DMS114 treated with DMSO at 0.1 percent for 48 hours (cell line): ENCODE measurements around the gene HOXA5.
A peak's percentile ranks its signal among the peaks of the same experiment; 100 is the strongest.

Experiments used
- DNase-seq: peaks from one replicate; lab custom pipeline; 2025; ENCODE audit not compliant: unreplicated experiment; lab: John Stamatoyannopoulos, UW

The HOXA5 gene

DNA sequence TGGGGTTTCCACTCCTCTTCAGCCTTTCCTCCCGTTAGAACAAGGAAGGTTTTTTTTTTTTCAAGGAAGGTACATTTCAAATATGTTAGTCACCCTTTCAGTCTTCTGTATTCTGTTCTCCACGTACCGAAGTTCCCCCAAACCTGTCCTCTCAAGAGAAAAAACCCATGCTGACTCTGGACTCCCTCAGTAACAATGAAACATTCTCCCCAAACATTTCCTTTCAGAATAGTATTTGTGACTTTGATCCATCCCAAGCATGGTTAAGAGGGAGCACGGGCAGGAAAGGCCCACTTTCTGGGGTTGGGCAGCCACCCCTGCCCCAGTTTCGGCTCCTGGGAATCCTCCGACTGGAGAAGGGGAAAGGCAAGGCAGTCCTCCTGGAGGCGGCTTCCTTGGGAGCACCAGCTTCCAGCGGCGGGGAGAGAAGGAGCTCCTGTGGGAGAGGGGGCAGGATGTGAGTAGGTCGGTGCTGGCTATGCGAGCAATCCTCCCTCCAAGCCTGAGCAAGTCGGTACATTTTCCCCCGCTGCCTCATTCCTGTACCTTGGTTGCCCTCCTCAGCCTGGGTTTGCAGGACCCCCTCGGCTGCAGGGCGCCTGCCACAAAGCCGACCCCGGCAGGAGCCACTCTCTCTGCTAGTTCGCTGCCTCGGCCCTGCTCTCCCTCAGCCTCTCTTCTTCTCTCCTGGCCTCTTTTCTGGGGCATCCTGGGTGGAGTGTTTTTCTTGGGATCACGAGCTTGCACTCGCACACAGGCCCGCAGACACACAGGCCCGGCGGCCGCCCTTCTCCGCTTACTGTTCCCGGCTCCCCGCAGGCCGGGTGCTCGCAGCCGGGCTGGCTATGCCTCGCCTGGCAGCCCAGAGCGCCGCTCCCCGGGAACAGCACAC is 45.5 kb downstream of the HOXA5 start:
- DNase-seq, result no peak

DNA sequence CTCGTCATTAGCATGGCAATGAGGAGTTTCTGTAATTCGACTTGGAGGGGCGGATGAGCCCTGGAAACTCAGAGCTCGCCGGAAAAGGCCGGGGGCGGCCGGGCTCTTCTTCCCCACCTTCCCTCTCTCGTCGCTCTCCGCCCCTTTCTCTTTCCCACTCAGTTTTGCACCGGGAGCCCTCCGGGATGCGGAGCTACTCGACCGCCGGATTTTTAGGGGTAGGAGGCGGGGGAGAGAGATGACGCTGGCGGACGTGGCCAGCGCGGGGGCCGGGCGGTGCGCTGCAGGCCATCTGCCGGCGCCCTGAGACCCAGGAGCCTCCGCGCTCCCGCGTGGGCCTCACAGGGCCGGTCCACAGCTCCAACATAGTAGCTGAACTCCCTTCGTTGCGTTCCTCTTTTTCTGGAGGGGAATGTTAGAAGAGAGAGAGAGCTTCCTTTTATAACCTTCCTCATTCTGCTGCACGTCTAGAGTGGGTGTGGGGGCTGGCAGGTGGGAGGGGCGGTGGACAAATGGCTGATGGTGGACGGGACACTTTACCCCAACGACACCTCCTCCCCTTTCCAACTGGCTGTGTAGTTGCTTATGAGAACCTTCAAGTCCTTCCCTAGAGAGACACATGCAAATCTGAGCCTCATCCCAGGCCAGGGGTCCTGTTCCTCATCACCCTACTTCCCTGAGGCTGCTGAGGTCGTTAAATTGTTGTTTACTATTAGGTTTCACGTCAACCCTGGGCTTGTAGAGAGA is 46.5 kb downstream of the HOXA5 start:
- DNase-seq, result no peak

DNA sequence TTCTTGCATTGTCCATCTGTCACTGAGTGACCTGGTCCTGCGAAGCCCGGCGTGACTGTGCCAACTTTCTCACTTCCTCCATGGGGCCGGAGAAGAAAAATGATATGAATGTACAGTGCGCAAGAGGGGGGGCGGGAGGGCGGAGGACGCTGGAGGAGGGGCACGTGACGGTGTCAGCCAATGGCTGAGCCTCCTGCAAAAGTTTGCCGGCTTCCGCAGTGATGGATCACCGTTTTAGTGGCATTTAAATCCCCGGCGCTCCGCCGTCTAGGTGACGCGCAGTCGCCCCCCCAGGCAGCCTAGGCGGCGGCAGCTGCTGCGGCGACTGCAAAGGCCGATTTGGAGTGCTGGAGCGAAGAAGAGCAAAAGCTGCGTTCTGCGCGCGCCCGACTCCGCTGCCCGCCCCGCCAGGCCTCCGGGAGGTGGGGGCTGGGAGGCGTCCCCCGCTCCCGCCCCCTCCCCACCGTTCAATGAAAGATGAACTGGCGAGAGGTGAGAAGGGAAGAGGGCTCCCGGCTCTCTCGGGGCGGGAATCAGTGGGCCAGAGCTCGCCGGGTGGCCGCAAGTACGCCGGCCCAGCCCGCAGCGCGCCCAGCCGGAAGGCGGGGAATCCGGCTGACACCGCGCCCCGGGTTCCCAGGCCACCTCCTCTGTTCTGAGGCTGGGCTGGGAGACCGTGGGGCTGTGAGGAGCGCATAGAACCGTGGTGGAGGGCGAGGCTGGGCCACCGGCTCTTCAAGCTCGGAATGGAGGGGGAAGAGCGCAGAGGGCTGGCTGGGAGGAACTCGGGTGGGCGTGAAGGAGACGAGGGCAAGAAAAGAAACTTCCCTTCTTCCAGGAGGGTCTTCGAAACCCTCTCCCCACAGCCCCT is 47.3 kb downstream of the HOXA5 start, which contains the start of gene HOXA1:
TSS of gene HOXA1 (minus strand) at position 104 of the 871 bp plus-strand sequence. CDS start at position 16, 88 bp downstream.
- DNase-seq, result peak; percentile 91

DNA sequence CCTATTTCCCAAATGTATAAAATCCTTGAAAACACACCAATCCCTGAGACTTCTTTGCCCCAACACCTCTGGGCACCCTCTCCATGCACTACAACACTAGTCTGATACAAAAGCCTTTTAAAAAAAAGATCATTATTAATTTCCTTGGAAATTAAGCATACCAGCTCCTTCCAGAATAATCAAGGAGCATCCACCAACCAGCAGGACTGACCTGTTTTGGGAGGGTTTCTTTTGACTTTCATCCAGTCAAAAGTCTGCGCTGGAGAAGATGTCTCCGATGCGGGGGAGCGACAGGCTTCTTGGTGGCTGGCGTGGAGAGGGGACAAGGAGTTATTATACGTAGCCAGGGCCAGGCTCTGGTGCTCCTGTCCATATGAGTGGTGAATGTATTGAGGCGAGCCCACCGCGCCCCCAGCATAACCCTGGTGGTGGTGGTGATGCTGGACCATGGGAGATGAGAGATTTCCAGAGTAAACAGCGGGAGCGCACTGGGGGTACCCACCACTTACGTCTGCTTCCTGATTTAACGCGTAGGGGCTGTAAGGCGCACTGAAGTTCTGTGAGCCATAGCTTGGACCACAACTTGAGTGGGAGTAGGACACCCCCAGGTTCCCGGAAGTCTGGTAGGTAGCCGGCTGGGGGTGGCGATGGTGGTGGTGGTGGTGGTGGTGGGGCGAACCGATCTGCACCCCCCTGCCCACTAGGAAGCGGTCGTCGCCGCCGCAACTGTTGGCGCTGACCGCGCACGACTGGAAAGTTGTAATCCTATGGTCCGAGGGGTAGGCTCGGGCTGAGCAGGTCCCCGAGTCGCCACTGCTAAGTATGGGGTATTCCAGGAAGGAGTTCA is 48.2 kb downstream of the HOXA5 start:
- DNase-seq, result no peak

DNA sequence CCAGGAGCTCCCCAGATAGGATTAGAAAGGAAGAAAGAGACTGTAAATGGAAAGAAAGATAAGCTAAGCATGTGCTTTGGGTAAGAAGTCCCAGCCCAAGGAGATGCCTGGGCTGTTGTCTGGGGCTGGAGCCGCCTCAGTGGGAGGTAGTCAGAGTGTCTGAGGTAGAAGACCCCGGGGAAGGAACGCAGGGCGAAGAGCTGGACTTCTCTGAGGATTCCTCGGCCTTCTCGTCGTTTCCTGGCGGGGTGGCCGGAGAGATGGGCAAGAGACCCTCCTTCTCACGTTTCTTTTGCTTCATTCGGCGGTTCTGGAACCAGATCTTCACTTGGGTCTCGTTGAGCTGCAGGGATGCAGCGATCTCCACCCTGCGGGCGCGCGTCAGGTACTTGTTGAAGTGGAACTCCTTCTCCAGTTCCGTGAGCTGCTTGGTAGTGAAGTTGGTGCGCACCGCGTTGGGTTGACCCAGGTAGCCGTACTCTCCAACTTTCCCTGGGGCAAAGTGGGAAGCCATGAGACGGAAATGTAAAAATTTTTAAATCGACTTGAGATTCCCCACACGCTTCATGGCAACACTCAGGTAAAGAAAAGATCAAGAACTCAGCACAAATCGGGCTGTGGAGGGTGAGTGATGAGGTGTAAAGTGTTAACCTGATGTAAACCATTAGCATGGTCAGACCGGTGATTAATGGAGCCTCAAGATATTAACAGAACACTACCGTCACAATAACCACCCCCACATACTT is 49.0 kb downstream of the HOXA5 start:
- no peak for DNase-seq

DNA sequence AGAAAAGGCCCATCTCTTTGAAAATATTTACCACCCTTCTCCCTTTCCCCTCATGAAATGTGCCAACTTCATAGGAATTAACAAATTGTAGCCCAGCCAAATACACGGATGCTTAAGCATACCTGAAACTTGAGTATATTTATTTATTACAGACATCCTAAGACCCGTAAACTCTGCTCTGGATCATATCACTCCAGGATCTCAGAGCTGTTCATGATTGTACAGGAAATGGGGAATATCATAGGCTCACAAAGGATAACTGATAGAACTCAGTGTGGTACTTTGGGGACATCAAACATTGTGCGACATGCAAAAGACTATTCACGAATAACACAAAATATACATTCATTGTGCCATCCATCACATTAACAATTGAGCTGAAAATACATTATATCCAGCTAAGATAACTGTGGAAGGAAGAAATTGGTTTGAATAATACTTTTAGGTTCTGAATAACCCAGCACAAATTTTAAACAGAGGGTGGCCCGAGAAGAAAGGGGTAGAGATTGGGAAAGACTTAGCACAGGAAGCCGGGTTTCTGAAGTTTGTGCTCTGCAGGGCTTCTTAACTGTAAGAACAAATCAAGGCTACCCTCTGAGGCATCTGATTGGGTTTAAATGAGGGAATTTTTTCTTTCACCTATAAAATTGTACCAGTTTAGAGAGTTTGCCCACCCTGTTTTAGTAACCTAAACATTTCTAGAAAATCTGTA is 50.1 kb downstream of the HOXA5 start:
- no peak for DNase-seq

DNA sequence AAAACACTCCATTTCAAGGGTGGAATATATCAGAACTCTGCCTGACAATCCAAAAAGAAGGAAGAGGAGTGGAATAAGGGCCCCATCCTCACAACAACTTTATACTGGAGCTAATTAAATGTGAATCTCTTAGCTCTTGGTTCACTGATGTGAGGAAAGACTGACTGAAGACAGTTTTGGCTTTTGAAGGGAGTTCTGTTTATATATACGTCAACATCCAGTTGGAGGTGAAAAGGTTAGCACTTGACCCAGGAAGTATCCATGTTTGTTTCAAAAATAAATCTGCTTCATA is 50.7 kb downstream of the HOXA5 start:
- no peak for DNase-seq

DNA sequence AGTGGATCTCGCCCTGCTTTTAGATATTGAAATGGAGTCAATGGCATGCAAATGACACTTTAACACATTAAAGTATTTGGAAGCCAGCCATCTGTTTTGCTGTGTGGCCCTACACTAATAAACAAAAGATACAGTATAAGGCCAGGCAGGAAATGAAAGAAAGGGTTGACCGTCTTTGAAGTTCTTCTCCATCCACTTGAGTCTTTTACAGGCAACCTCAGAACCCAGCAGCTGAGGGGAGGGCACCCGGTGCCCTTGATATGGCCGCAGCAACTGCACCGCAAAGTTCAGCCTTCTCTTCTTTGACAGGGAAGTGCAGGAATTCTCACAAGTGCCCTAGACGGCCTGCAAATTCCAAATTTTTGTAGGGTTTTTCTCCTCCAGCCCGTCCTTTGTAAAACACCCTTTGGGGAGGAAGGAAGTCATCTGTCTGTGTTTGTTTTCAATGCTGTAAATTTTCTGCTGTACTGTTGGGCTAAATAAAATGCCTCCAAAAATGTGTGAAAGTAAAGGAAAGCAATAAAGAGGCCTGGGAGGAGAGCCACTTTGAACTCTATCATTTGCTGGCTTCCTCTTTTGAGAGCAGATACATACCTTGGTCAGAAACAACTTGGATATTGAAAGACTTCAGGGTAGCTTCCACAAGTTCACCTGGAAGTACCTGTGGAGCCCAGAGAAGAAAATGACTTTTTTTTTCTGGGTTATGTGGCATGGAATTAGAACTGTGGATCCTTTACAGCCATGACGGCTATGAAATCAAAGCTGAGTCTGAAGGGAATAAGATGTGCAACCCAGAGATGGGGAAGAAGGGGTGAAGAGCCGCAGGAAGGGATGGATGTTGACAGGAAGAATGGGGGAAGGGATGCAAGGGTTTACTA is 51.3 kb downstream of the HOXA5 start:
- no peak for DNase-seq

DNA sequence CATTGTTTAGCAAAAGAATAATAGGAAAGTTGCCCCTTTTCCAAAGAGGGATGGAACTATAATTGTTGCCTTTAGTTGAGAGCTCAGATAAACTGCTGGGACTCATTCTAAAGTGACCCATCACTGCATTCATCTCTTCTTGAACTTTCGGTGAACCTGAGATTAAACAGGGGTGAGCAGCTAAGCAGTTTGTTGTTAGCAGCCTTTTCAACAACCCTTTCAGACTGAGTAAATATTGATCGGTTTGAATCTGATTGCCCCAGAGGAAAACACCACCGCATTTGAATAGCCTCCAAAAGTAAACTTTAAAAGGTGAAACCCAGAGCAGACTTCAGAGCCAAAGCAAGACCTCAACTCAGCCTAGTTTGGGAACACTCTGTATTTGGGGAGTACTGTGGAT is 52.4 kb downstream of the HOXA5 start:
- peak; percentile 71 for DNase-seq
